Esophagus squamous epithelium (tissue), 4 donors: ENCODE results near the gene HEPACAM.

Experiments used
- CTCF ChIP-seq, 6 experiments: fragments of 450-650 bp in 4 of 6; fragments of 200-600 bp in 2 of 6; sonication (generic) in 2 of 6; IDR thresholded peaks; one replicate each; pipeline ENCODE4 v1.5.1; 2016 to 2019; ENCODE audit warnings: antibody characterized with exemption in 6 of 6, mild to moderate bottlenecking in 4 of 6, moderate library complexity in 4 of 6
- POLR2A ChIP-seq, 4 donors: fragments of 450-650 bp; IDR thresholded peaks; one replicate each; pipeline ENCODE4 v1.6.1; 2017; ENCODE audit warnings: antibody characterized with exemption in 4 of 4, mild to moderate bottlenecking in 4 of 4, moderate library complexity in 3 of 4

GRCh38 chr11:124978316-124978715, 42.5 kb upstream of the HEPACAM start:
- no peak for TF ChIP-seq CTCF (IDR thresholded peaks at IDR 0.05)
- TF ChIP-seq POLR2A (IDR thresholded peaks at IDR 0.05) = no peak
